Fibroblast of the aortic adventitia (primary cell): ENCODE data around the gene FAIM2. TPM values are rescaled to one million over a fixed set of nuclear protein-coding genes. Genes with fewer than 3 reads are reported as not detected.
A peak's percentile ranks its signal among the peaks of the same experiment; 100 is the strongest.

Experiments used
- DNase-seq: peaks from one replicate; pipeline ENCODE4 v3.0.0-alpha.2; 2010; ENCODE audit warnings: low read depth
- H3K4me3 ChIP-seq: 2 replicates; pipeline ENCODE4 v1.5.1; 2011; ENCODE audit warnings: low read depth, mild to moderate bottlenecking, control low read depth, low read length, moderate library complexity
- total RNA-seq: library from RNA; depleted of rRNA; stranded (reverse); fragments of >200 nt; gene quantifications from 2 replicates; pipeline ENCODE4 v1.2.3, GENCODE V29; 2012; ENCODE audit warnings: low replicate concordance
- TF ChIP-seq, protein P1 (sequence below): IDR thresholded peaks from 2 replicates; pipeline ENCODE4 v1.5.1; 2011; ENCODE audit warnings: mild to moderate bottlenecking, low read length, control low read depth, inconsistent platforms; ENCODE audit not compliant: insufficient read depth

The FAIM2 gene
- total RNA-seq, 1 donor, result 12.9 TPM

DNA sequence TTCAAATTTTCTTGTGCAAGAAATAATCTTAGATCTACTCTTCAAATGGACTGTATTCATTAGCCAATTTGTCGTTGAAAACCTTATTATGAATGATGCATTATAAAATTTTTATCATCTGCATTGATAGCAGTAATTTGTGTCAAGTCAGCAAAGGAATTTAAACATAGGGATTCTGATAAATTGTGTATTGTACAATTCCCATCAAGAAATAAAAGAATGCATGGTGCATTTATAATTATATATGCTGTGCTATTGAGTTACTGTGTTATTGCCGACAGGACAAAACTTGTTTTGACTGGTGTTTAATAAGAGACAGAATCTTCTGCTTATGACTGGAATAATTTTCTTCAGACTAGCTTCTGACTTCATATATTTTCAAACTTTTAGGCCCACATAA lies 57.7 kb downstream of the FAIM2 start:
- TF ChIP-seq, protein P1, sequence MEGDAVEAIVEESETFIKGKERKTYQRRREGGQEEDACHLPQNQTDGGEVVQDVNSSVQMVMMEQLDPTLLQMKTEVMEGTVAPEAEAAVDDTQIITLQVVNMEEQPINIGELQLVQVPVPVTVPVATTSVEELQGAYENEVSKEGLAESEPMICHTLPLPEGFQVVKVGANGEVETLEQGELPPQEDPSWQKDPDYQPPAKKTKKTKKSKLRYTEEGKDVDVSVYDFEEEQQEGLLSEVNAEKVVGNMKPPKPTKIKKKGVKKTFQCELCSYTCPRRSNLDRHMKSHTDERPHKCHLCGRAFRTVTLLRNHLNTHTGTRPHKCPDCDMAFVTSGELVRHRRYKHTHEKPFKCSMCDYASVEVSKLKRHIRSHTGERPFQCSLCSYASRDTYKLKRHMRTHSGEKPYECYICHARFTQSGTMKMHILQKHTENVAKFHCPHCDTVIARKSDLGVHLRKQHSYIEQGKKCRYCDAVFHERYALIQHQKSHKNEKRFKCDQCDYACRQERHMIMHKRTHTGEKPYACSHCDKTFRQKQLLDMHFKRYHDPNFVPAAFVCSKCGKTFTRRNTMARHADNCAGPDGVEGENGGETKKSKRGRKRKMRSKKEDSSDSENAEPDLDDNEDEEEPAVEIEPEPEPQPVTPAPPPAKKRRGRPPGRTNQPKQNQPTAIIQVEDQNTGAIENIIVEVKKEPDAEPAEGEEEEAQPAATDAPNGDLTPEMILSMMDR, result no peak
- H3K4me3 ChIP-seq, result no peak overlapping the region
- DNase-seq, result no peak

DNA sequence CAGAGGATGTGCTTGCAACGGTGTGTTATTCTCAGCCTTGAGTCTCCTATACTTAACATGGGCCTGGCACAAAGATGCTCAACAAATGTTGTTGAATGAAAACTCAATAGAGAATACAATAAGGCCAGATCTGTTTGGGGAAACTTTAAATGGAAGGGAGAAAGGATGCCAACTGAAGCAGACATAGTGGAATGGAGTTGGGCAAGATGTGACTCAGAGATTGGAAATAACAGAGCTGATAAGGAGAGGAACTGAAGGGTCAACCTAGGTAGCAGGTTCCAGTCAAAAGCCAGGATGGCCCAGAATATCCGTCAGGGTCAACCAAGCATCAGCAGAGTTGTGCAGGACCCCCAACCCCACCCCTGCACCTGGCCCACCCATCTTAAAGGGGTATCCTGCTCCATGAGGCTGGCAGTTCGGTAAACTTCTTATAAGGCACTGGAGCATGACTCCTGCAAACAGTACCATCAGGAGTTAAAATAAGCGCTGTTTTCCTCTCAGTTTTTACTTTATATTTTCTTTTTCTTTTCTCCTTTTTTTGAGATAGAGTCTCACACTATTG lies 59.7 kb downstream of the FAIM2 start:
- DNase-seq, result peak; percentile 30
- TF ChIP-seq, protein P1, result no peak
- H3K4me3 ChIP-seq, result no peak overlapping the region

DNA sequence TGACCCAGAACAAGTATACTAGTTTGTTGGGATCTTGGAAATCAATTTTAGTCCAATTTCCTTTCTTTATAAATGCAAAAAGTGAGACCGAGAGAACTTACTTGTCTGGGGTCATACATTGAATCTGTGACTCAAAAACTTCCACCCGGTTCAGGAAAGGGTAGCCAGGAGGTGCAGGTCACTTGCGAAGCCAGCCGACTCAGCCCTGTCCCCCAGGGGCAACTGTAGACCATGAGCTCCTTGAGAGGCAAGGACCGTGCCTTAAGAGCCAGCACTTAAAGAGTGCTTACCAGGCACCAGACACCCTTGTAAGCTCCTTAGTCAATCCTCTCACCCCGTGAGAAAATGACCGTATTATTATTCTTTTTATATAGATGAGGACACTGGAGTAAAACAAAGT lies 60.3 kb downstream of the FAIM2 start:
- TF ChIP-seq, protein P1, result no peak
- DNase-seq, result no peak
- H3K4me3 ChIP-seq, result peak overlapping the region; percentile 68

DNA sequence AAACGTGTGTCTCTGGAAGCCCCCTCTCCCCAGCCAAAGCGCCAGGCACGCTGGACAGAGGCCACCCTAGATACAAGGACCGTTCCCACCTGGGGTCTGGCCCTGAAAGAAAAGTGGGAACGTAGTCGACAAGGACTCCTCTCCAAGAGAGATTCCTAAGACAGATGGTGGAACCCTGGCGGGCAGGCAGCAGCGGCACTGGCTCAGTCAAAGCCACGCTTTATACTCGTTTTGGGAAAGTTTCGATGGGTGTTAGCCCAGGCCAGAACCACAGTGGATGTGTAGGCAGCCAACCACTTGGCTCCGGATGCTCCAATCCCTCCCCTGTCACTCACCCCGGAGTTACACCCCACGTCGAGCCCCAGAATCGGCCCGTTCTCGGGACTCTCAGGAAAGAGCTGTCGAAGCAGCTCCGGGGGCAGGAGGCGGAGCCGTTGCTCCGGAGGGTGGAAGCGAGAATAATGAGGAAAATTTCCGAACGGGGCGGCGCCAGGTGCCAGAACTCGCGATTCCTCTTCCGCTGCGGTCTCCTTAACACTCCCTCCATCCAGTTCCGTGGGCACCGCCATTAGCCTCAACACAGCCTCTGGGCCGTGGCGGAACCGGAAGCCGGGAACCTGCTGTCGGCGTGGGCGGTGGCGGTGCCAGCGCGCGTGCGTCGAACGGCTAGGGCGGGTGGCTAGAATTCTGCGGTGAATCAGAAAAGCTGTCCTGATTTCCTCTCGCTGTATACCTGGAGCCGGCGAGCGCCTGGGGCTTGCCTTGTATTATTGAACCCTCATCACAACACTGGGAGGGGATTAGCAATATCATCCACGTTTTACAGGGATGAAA lies 61.0 kb downstream of the FAIM2 start, which contains the start of gene BCDIN3D:
TSS of gene BCDIN3D (minus strand) at position 588 of the 834 bp plus-strand sequence. CDS start at position 569, 19 bp downstream.
- TF ChIP-seq, protein P1, result no peak
- peak within 1 kb of the TSS; percentile 68 for H3K4me3 ChIP-seq
- DNase-seq, result peak; percentile 91

DNA sequence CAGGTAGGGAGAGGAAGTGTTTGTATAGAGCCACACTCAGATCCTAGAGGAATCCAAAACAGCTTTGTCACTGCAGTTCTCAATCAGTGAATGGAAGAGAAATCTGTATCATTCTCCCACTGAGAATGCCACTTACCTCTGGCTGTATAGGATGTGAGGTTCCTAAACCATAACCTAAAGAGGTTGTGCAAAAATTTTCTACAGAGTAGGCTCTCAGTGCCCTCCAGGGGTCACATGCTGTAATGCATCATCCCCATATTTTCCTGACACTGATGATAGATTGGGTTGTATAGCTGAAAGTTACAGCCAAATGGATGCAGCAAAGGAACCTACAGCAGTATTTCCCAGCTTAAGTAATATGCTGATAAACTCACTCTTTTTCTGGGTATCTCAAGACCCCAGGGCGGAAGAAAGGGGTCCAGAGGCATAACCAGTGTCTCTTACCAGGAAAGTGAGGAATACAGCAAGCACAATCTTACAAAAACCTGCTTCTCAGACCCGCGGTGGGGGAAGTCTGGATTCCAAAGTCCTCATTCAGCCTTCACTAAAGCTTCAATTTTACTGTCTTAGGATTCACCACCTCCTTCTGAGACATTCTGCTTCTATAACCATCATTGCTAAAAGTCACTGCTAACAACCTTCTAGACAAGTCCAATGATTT lies 64.6 kb downstream of the FAIM2 start:
- DNase-seq, result peak; percentile 69
- TF ChIP-seq, protein P1, result peak; percentile 76
- no peak overlapping the region for H3K4me3 ChIP-seq

DNA sequence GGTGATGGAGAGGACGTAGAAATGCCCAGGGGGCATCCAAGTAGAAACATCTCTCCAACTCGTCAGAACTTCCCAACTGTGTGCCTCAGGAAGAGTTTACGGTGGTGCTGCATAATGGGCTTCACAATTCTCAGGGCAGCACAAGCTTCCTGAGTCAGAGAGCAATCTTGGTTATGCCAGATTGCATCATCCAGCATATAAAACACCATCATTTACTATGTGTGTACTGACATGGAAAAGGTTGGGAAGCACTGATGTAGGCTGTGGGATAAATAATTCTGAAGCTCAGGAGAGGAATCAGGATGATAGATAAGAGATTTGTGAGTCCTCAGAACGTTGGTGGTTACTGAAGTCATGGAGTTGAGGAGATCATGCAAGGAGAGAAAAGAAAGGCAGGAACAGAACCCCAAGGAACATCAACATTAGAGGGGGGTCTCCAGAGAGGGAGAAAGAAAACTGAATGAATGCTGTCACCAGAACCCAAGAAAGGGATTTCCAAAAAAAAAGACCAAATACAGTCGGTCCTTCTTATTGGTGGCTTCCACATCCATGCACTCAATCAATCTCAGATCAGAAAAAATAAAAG lies 70.8 kb downstream of the FAIM2 start:
- peak; percentile 90 for DNase-seq
- TF ChIP-seq, protein P1, result no peak
- H3K4me3 ChIP-seq, result no peak overlapping the region
